Endodermal cell (in vitro differentiated cells): ENCODE measurements around the gene SRL. TPM values are rescaled to one million over a fixed set of nuclear protein-coding genes. Genes with fewer than 3 reads are reported as not detected.

Experiments
- DNase-seq: peaks from one replicate; pipeline ENCODE4 v3.0.0-alpha.2; 2017
- H3K27ac ChIP-seq: 2 replicates; pipeline ENCODE4 v1.5.1; 2013; ENCODE audit warnings: mild to moderate bottlenecking, low read depth, low read length, moderate library complexity
- H3K27me3 ChIP-seq: 2 replicates; pipeline ENCODE4 v1.6.1; 2013; ENCODE audit warnings: mild to moderate bottlenecking, low read length, moderate library complexity; ENCODE audit not compliant: insufficient read depth, control insufficient read depth, poor library complexity, severe bottlenecking
- H3K36me3 ChIP-seq: 2 replicates; pipeline ENCODE4 v1.7.0; 2013; ENCODE audit warnings: mild to moderate bottlenecking, low read length, moderate library complexity; ENCODE audit not compliant: control insufficient read depth, insufficient read depth
- H3K4me1 ChIP-seq: one replicate; pipeline ENCODE4 v1.7.0; 2013; ENCODE audit warnings: low read length; ENCODE audit not compliant: control insufficient read depth, insufficient read depth
- H3K4me3 ChIP-seq: 2 replicates; pipeline ENCODE4 v1.5.1; 2013; ENCODE audit warnings: mild to moderate bottlenecking, low read length, moderate library complexity
- H3K9ac ChIP-seq: 2 replicates; pipeline ENCODE4 v1.6.1; 2013; ENCODE audit warnings: mild to moderate bottlenecking, low read length, moderate library complexity; ENCODE audit not compliant: poor library complexity, severe bottlenecking; ENCODE audit errors: extremely low read depth
- H3K9me3 ChIP-seq: 2 replicates; pipeline ENCODE4 v1.6.1; 2013; ENCODE audit warnings: mild to moderate bottlenecking, low read length, moderate library complexity; ENCODE audit not compliant: control insufficient read depth
- H3K27ac Mint-ChIP-seq: 2 replicates; pipeline ENCODE4 v1.8.0; 2020; ENCODE audit warnings: mixed read lengths
- H3K27me3 Mint-ChIP-seq: 2 replicates; pipeline ENCODE4 v1.8.0; 2021; ENCODE audit warnings: mild to moderate bottlenecking, mixed read lengths; ENCODE audit not compliant: insufficient read depth
- H3K36me3 Mint-ChIP-seq: 2 replicates; pipeline ENCODE4 v1.8.0; 2020; ENCODE audit warnings: low read depth, mixed read lengths
- H3K4me1 Mint-ChIP-seq: 2 replicates; pipeline ENCODE4 v1.8.0; 2020; ENCODE audit warnings: mixed read lengths
- H3K4me3 Mint-ChIP-seq: 2 replicates; pipeline ENCODE4 v1.8.0; 2020; ENCODE audit warnings: mild to moderate bottlenecking, moderate library complexity, mixed read lengths
- H3K9me3 Mint-ChIP-seq: 2 replicates; pipeline ENCODE4 v1.8.0; 2020; ENCODE audit warnings: mild to moderate bottlenecking, mixed read lengths
- CTCF ChIP-seq: fragments of 200-600 bp; sonication (generic); conservative IDR thresholded peaks from 2 replicates; pipeline ENCODE4 v1.5.0; 2021; ENCODE audit warnings: antibody characterized with exemption, mild to moderate bottlenecking
- WGBS, 2 experiments: methylation state at CpG; one replicate each; pipeline versions ENCODE4 v1.1.5 to v1.1.7; 2013; ENCODE audit warnings: missing lambda C conversion rate in 2 of 2, mixed read lengths in 1 of 2; ENCODE audit not compliant: insufficient coverage in 1 of 2, insufficient read length in 1 of 2; 5-methylcytosine and 5-hydroxymethylcytosine counted together
- total RNA-seq, 2 donors: library from RNA; stranded (reverse); fragmentation: NEBNext Ultra II Directional in 1 of 2; extraction: Animal tissue kit (Norgen Biotek cat#: 25700) in 1 of 2; gene quantifications; 2 replicates in 1 of 2; 3 replicates in 1 of 2; pipeline ENCODE4 v1.2.1, GENCODE V29; 2021

Gene SRL
- total RNA-seq, 2 donors from 2014 or later, result not detected

GRCh38 chr16:4208341-4208751 lies 33.5 kb downstream of the SRL start:
- Histone ChIP-seq H3K27ac (no peak overlapping the region), H3K4me1 (no peaks in the 10 kb centered on the region), H3K36me3 (no peaks in the 10 kb centered on the region), H3K9ac (no peak overlapping the region), H3K9me3 (no peaks in the 10 kb centered on the region), H3K4me3 (no peak overlapping the region), H3K27me3 (peaks cover 41% of the 10 kb centered on the region)
- no peak overlapping the region for H3K27ac Mint-ChIP-seq
- H3K4me1 Mint-ChIP-seq, result peaks cover 5% of the 10 kb centered on the region
- whole genome bisulfite sequencing, 2 experiments, result 89 to 90% methylated on average over 11 to 14 of the region's 14 CpGs
- no peaks in the 10 kb centered on the region for H3K9me3 Mint-ChIP-seq
- TF ChIP-seq CTCF, result no peak
- H3K4me3 Mint-ChIP-seq, result no peak overlapping the region
- no peak for DNase-seq
- peaks cover 58% of the 10 kb centered on the region for H3K27me3 Mint-ChIP-seq
- H3K36me3 Mint-ChIP-seq, result no peaks in the 10 kb centered on the region

- 91 to 94% methylated on average over 12 to 23 of the region's 23 CpGs for WGBS, 2 experiments
- TF ChIP-seq CTCF, result no peak
- H3K9me3 Mint-ChIP-seq, result no peaks in the 10 kb centered on the region
Measured at GRCh38 chr16:4207683-4208340, 34.1 kb downstream of the SRL start.

GRCh38 chr16:4207229-4207628 lies 34.7 kb downstream of the SRL start:
- H3K9me3 ChIP-seq, result no peaks in the 10 kb centered on the region
- no peak overlapping the region for H3K27ac ChIP-seq
- peaks cover 50% of the 10 kb centered on the region for H3K27me3 Mint-ChIP-seq
- DNase-seq, result no peak
- no peak overlapping the region for H3K27ac Mint-ChIP-seq
- no peak for TF ChIP-seq CTCF
- H3K9me3 Mint-ChIP-seq, result no peaks in the 10 kb centered on the region
- no peak overlapping the region for H3K9ac ChIP-seq
- no peaks in the 10 kb centered on the region for H3K4me1 ChIP-seq
- H3K27me3 ChIP-seq, result peaks cover 41% of the 10 kb centered on the region
- WGBS, 2 experiments, result 87 to 90% methylated on average over 5 to 14 of the region's 14 CpGs
- H3K4me3 Mint-ChIP-seq, result no peak overlapping the region
- H3K36me3 ChIP-seq, result no peaks in the 10 kb centered on the region
- peaks cover 5% of the 10 kb centered on the region for H3K4me1 Mint-ChIP-seq
- H3K36me3 Mint-ChIP-seq, result no peaks in the 10 kb centered on the region
- H3K4me3 ChIP-seq, result no peak overlapping the region

More at GRCh38 chr16:4207683-4208340, 34.1 kb downstream of the SRL start:
- H3K4me1 ChIP-seq, result no peaks in the 10 kb centered on the region
- Mint-ChIP-seq H3K4me1 (peaks cover 5% of the 10 kb centered on the region), H3K36me3 (no peaks in the 10 kb centered on the region), H3K4me3 (no peak overlapping the region), H3K27ac (no peak overlapping the region), H3K27me3 (peaks cover 54% of the 10 kb centered on the region)
- H3K4me3 ChIP-seq, result no peak overlapping the region
- H3K27me3 ChIP-seq, result peaks cover 41% of the 10 kb centered on the region
- DNase-seq, result no peak
- no peaks in the 10 kb centered on the region for H3K9me3 ChIP-seq
- H3K27ac ChIP-seq, result no peak overlapping the region
- H3K9ac ChIP-seq, result no peak overlapping the region
- no peaks in the 10 kb centered on the region for H3K36me3 ChIP-seq
